ENCODE results near the gene MRPL36.
A peak's percentile ranks its signal among the peaks of the same experiment; 100 is the strongest.
"Not testable (repeated sequence)": the region's sequence is repeated elsewhere in the genome, so short reads cannot be mapped to it uniquely, and the experiment has no call there.

The MRPL36 gene

DNA sequence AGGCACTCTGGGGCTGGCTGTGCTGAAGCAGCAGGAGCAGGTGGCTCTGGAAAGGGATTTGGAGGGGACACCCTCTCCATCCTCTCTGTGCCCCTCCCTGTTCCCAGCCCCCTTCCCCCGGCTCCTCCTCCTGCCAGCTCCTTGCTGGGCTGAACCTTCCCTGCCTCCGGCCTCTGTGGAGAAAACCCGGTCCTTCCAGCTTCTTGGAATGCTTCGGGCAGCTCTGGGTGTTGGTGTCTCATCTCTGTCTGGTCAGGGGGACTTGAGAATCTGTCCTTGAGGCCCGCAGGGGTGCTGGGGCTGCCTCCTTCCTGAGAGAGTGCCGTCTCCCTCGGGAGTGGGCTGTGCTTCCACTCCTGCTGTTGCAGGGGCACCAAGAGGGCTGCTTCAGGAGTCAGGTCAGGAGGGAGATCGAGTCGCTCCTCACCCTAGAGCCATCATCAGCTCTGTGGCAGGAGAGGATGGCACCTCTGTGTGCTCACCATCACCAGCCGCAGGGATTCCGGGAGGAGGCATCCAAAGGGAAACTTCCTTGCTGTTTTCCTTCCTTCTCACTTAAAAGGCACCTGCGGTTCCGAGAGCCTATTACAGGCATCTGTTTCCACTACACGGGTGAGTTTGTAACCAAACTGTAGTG is 32.2 kb upstream of the MRPL36 start:
- DNase-seq = peak; percentile 17

DNA sequence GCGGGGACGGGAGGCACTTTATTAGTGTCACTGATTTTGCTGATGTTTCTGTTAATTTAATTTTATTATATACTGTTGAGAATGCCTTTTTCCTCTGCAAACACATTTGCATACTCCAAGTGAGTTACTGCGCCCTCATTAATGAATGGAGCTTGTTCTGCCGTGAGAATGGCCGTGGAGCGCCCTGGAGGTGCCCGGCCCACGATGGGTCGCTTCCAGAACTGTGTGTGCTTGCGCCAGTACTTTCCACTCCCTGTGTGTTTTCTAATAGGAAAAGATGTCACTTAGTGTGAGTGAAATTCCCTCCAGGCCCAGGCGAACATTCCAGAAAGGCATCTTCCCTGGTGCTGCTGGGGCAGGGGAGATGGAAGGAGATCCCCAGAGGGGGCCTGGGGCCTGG is 31.6 kb upstream of the MRPL36 start:
- no peak for DNase-seq

- DNase-seq = no peak
These were observed 31.1 kb upstream of the MRPL36 start for GRCh38 chr5:1830571-1831228.

DNA sequence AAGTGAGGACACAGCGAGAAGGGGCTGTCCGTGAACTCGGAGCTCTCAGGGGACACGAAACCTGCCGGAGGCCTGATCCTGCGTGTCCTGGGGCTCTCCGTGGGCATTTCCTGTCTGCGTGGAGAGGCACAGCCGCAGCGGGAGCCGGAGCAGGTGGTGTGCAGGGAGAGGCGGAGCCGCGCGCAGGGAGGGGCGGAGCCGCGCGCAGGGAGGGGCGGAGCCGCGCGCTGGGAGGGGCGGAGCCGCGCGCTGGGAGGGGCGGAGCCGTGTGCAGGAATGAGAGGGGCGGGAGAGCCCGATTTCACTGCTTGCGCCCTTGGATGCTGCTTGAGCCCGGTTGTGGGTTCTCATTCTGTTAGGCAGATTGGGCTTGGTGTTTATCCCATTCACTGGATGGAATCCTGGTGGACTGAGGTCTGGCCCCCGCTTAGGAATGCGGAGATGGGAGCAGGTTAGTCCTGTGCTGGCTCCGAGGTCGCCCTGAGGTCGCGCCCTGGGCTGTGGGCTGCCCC is 28.3 kb upstream of the MRPL36 start:
- DNase-seq = no peak

- no peak for DNase-seq
These were observed 27.6 kb upstream of the MRPL36 start for GRCh38 chr5:1827025-1827885.

DNA sequence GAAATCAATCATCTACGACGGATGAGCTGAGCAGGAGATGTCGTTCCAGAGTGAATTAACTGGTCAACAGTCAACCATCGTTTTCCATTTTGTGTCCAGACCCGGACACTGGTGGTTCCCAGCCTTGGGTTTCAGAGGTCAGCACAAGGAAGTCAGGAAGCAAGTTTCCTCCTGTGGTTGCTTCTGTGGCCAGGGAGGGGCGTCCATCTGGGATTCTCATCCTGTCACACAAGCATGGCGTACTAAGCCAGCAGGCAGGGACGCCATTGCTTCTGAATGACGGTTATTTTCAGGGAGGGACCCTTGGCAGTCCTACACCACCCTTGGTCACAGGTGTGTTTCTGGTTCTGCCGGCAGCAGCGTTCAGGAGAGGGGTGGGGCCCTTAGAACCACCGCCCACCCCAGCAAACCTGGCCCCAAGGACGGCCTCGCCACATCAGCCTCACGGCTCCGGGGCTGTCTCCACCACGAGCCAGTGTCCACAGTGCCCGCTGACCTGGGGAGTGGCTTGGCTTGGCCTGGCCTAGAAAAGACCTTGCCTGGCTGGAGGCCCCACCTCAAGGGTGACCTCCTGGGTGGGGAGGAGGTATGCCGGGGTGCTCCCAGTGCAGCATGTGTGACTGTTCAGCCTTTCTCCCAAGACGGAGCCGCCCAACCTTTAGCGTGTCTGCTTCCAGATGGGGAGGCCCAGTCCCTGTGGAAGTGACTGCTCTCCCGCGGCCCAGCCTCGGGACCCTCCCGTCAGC is 26.8 kb upstream of the MRPL36 start:
- no peak for DNase-seq

GRCh38 chr5:1824903-1825841 is 25.5 kb upstream of the MRPL36 start:
- DNase-seq = no peak

- no peak for DNase-seq
These were observed 24.6 kb upstream of the MRPL36 start for GRCh38 chr5:1824109-1824821.

GRCh38 chr5:1823381-1824034 is 23.9 kb upstream of the MRPL36 start:
- DNase-seq = no peak

DNA sequence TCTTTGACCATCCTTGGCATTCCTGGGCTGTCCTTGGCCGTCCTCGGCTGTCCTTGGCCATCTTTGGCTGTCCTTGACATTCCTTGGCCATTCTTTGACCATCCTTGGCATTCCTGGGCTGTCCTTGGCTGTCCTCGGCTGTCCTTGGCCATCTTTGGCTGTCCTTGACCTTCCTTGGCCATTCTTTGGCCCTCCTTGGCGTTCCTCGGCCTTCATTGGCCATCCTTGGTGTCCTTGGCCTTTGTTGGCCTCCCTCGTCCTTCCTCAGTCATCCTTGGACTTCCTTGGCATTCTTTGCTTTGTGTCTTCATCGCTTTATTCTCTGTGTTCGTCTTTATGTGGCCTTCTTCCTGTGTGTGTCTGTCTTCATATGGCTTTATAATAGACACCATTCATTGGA is 22.2 kb upstream of the MRPL36 start:
- no peak for DNase-seq

DNA sequence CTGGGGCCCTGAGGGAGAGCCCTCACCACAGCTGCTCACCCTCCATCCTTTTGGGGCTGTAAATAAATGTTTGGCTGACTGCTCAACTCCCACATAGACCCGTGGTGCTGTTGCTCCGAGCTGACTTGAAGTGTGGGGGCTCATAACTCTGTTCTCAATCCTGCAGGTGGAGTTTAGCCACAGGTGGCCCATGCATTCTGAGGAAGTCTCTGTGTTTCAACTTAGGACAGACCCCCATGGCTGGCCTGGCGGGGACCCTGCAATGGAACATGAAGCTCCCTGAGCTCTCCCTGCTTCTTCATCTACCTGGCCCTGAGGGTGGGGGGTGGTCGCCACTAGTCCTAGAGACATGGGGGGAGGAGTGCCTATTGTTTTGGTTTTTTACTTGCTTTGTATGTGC is 21.3 kb upstream of the MRPL36 start:
- no peak for DNase-seq

DNA sequence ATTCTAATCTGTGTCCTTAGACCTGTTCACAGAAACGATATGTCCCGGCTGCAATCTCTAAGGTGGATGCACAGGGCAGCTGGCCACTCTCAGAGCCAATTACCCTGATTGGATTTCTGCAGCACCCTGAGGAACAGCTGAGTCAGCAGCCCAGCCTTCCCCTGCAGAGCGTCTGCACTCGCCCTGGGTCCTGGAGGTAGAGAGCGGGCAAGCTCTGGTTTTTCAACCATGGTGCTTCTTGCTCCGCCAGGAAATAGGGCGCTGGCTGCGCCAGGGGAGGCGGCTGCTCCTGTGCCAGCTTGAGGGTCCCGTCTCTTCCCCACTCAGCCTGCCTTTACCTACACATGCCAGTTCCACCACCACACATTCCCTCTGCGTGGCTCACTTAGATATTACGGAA is 20.7 kb upstream of the MRPL36 start:
- DNase-seq = no peak

DNA sequence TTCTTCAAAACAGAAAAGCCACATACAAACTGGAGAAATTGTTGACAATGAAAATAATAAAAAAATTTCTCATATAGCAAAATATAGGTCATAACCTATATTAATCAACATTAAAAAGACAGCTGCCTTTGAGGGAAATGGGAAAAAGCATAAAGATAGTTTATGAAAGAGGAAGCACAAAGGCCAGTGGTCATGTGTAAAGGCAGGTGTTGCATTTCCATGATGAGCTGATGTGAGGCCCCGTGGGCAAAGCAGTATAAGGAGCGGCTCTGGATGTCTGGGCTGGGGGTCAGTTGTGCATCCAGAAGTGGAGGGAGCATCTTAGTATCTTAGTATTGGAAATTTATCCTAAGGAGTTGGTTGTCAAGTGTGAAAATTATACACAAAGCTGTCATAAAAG is 19.8 kb upstream of the MRPL36 start:
- no peak for DNase-seq

- DNase-seq = no peak
These were observed 19.1 kb upstream of the MRPL36 start for GRCh38 chr5:1818784-1819183.

DNA sequence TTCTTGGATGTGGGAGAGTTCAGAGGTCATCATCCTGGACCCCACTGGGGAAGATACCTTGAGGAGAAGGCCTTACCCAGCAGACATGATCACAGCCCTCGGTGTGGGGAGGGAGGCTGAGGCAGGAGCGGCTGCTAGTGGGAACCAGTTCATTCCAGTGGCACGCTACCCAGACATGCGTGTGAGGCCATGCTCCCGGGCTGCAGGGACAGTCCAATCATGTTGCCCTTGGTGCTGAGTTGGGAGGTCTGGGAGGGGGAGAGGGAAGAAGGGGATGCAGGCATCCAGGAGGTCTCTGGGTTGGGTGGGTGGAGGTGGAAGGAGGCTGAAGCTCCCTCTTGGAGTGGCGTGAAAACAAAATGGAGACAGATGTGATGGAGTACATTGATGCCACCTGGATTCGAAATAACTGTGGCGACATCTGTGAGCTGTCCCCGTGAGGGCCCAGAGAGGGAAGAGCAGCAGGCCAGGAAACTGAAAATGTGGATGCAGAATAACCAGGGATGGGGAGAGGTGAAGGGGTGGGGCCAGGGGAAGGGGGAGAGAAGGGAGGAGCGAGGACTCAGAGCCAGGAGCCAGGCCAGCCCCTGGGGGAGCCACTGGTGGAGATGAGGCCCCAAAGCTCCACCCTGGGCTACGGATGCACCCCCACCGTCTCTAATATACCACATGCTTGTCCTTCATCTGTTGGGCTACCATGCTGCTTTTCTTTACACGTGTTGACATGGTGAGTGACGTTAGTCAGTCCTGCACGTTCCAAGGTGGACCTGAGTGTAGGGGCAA is 17.8 kb upstream of the MRPL36 start:
- no peak for DNase-seq

- DNase-seq = not testable (repeated sequence)
These were observed 17.0 kb upstream of the MRPL36 start for GRCh38 chr5:1816495-1817089.

DNA sequence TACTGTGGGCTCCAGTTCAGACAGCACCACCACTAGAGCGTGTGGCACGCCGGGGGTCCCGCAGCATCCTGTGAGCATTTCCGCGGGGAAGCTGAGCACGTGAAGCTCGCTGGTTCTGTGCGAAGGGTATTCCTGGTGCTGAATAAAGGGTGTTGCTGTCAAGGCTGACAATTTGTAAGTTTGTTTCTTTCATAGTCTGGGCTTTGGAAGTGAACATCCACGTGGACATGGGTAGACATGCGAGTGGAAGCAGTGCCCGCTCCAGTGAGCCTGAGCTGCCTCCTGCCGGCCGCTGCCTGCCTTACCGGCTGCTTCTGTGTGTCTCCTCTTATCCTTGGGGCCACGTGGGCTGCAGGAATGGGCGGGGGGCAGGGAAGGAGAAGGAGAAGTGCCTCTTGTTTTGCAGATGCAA is 16.2 kb upstream of the MRPL36 start:
- no peak for DNase-seq

DNA sequence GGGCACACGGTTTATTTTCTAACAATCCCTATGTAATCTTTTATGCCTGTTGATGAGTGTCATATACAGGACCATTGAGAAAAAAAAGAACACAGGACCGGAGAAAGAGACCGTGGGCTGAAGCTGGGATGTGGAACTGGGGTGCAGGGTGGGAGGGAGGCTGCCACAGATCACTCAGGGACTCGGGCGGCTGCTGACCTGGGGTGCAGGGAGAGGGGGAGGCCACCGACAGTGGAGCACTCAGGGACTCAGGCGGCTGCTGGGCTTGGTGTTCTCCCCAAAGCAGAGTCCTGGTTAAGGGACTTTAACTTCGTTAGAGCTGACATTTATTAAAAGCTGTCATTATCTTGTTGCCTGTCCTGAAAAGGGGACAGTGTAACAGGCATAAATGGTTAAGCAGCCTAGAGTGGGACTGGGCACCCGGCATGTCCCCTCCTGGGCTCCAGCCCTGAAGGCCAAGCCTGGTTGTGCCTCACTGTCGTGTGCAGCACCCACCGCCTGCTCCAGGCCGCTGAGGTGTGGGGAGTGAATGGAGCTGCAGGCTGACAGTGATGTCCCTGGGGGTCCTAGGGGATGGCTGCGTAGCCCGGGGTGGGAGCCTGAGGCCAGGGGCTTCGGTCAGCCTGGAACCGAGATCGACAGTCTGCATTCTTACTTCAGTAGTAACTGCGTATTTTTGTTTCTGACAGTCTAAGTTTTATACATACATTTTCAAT is 15.6 kb upstream of the MRPL36 start:
- no peak for DNase-seq
